GM20000 (cell line): ENCODE results near the gene CCDC27.

ENCODE experiments used
- DNase-seq: peaks from one replicate; pipeline ENCODE4 v3.0.0; 2012; ENCODE audit warnings: low spot score
- CTCF ChIP-seq: IDR thresholded peaks from 2 replicates; pipeline ENCODE4 v1.5.1; 2012; ENCODE audit warnings: mild to moderate bottlenecking, control low read depth; ENCODE audit errors: extremely low read depth, missing control alignments

CCDC27 gene

GRCh38 chr1:3750741-3751140, 1.5 kb upstream of the CCDC27 start:
- no peak for TF ChIP-seq CTCF
- DNase-seq = no peak

- TF ChIP-seq CTCF = no peak
- DNase-seq = no peak
Measured at GRCh38 chr1:3753656-3754454, 1.6 kb downstream of the CCDC27 start.

DNA sequence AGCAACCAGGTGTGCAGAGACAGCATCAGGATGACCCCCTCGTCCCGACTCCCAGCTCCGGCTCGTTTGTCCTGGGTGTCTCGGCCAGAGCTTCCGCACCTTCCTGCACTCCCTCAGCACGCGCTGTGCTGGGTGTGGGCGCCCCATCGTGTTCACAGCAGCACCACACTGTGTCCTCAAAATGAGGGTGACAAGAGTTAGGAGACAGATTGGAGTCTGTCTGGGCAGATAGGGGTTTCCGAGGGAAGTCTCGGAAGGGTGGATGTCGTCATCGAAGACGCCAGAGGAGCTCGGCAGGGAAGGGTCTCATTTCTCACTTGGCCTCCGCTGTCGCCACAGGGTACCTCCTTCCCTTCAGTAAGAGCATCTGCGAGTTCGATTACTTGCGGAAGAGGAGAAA, 4.1 kb downstream of the CCDC27 start:
- no peak for TF ChIP-seq CTCF
- no peak for DNase-seq

- DNase-seq = no peak
- TF ChIP-seq CTCF = no peak
Measured at GRCh38 chr1:3759164-3759563, 6.9 kb downstream of the CCDC27 start.

DNA sequence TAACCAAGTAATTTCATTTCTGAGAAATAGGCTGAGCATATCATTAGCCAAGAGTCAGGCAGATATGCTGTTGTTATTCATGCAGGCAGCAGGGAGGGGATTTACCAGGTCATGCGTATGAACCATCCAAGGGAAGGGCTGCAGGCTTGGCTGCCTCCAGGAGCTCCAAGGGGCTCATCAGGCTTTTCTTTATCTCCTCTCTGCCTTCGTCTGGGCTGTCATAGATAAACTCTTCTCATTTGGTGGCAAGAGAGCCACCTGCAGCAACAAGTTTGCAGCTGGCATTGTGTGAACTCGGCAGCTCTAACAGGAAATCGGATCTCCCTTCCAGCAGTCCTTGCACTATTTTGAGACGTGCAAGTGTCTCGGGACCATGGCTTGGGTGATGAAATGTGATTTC, 7.5 kb downstream of the CCDC27 start:
- no peak for TF ChIP-seq CTCF
- DNase-seq = no peak

DNA sequence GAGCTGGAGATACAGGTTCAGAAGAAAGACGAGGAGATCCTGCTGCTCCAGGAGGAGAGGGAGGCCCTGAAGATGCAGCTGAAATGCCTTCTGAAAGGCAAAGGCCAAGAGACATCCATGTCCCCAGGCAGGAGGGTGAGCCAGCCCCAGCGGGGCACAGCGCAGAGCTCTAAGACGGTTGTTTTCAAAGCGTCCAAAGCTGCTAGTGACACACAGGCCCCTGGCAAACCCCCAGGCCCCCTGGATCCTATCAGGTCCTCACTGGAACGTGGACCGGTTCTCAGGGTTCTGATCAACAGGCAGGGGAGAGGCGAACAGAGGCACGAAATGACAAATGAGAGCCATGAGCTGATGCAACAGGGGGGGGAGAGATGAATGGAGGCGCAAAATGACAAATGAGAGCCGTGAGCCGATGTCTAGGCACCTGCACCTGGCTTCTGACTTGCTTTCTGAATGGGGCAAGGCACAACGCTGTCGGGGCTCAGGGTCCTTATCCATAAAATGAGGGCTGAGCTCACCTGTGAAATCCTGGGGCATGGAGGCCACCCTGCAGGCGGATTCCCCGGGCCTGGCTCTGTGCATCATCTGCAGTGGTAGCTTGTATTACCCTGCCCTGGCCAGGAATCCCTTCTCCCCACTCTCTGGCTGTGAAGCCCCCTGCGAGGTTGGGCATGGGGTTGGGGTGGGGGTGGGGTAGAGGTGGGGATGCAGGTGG, 9.2 kb downstream of the CCDC27 start:
- TF ChIP-seq CTCF = no peak
- DNase-seq = no peak

DNA sequence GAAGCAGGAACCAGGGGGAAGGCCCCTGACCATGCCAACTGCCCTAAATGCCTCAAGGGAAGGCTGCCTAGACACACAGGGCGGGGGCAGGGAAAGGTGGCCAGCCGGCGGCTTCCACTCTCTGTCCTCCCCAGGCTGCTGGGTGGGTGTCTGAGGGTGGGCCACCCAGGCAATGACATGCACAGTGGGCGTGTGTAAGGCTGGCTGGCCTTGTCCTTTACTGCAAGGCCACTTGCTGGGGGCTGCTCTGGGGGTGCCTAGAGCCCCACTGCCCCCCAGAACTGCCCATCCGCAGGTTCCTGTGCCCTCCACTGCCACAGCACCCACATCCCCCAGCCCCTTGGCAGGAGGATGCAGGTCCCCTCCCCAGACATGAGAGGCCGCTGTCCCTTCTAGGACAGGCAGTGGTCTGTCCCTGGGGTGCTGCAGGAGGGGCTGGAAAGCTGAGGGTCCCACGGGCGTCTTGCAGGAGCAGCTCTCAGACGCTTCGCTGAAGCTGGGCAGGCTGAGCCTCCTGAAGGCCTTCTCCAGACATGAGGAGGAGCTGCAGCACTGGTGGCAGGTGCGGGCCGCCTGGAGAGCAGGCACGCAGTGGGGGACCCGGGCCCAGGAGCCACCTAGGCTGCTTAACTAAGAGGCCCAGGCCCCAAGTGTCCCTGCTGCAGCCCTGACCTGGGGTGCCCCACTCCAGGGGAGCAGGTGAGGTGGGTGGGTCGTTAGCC, 10.1 kb downstream of the CCDC27 start:
- no peak for DNase-seq
- TF ChIP-seq CTCF = no peak
